HCT116 (cell line): ENCODE results near the gene SLC1A4. TPM values are rescaled to one million over a fixed set of nuclear protein-coding genes. Genes with fewer than 3 reads are reported as not detected.

Experiments used
- ATAC-seq: fragments of 200-7000 bp; cut with Tn5 transposase; 2 replicates; pipeline ENCODE4 v1.9.1; 2020; ENCODE audit warnings: mild to moderate bottlenecking, moderate library complexity
- BruUV-seq: library from RNA; stranded (reverse); fragments of 400-500 nt; replicated peaks from 2 replicates; lab custom pipeline; 2021; lab: Mats Ljungman, UMichigan
- CTCF ChIA-PET: fragments of 300-600 bp; sonication (Branson Sonifier 250); formaldehyde crosslinking; loops from one replicate; lab custom pipeline; 2021; ENCODE audit warnings: antibody characterized with exemption; lab: Charles Lee
- POLR2A ChIA-PET: fragments of 300-600, 350-600 bp; sonication (Branson Sonifier 250); formaldehyde crosslinking; loops from one replicate; lab custom pipeline; 2021; ENCODE audit warnings: antibody characterized with exemption; lab: Charles Lee
- RAD21 ChIA-PET, 2 experiments: fragments of 300-600 bp; sonication (Branson Sonifier 250); formaldehyde crosslinking; loops; one replicate each; lab custom pipeline; 2023; ENCODE audit warnings: low total read pairs in 2 of 2; ENCODE audit not compliant: uncharacterized antibody in 2 of 2, unreplicated experiment in 2 of 2, low non-redundant PET in 1 of 2; lab: Charles Lee
- DNase-seq: peaks from one replicate; pipeline ENCODE4 v3.0.0-alpha.2; 2010; ENCODE audit warnings: low read depth, low spot score
- H2AFZ ChIP-seq: fragments of 200-600 bp; shearing (Covaris generic), sonication (generic); 2 replicates; pipeline ENCODE4 v1.6.1; 2017; ENCODE audit warnings: low read depth, mixed run types, mixed read lengths, antibody characterized with exemption, low read length; ENCODE audit not compliant: poor library complexity, severe bottlenecking
- H3K27ac ChIP-seq: 2 replicates; pipeline ENCODE4 v1.5.1; 2012; ENCODE audit warnings: low read depth, low read length
- H3K27me3 ChIP-seq: fragments of 200-600 bp; sonication (generic); 2 replicates; pipeline ENCODE4 v1.6.1; 2016; ENCODE audit warnings: mixed run types, low read length, mixed read lengths; ENCODE audit not compliant: insufficient read depth
- H3K36me3 ChIP-seq, 2 experiments: fragments of 200-500 bp in 1 of 2; fragments of 200-600 bp in 1 of 2; sonication (Bioruptor generic) in 1 of 2; sonication (generic) in 1 of 2; 2 replicates each; pipeline versions ENCODE4 v1.5.1 to v1.6.1; 2014 to 2016; ENCODE audit warnings: low read length in 2 of 2, inconsistent platforms in 1 of 2, mixed read lengths in 1 of 2, mixed run types in 1 of 2; ENCODE audit not compliant: insufficient read depth in 2 of 2, control insufficient read depth in 1 of 2
- H3K4me1 ChIP-seq, 2 experiments: fragments of 200-600 bp in 1 of 2; sonication (generic) in 1 of 2; 2 replicates each; pipeline versions ENCODE4 v1.5.1 to v1.6.1; 2012 to 2017; ENCODE audit warnings: low read length in 2 of 2, inconsistent platforms in 1 of 2, mild to moderate bottlenecking in 1 of 2, mixed read lengths in 1 of 2, mixed run types in 1 of 2, moderate library complexity in 1 of 2; ENCODE audit not compliant: insufficient read depth in 2 of 2, control insufficient read depth in 1 of 2
- H3K4me2 ChIP-seq: fragments of 200-600 bp; sonication (generic); 2 replicates; pipeline ENCODE4 v1.6.1; 2017; ENCODE audit warnings: mixed run types, low read length, mixed read lengths
- H3K4me3 ChIP-seq, 2 experiments: fragments of 200-600 bp in 1 of 2; sonication (generic) in 1 of 2; replicated peaks in 1 of 2; 2 replicates each; pipeline ENCODE4 v1.5.1; 2011 to 2016; ENCODE audit warnings: low read length in 2 of 2, control low read depth in 1 of 2, low read depth in 1 of 2, mild to moderate bottlenecking in 1 of 2, mixed read lengths in 1 of 2, mixed run types in 1 of 2
- H3K79me2 ChIP-seq: fragments of 200-600 bp; sonication (generic); 2 replicates; pipeline ENCODE4 v1.6.1; 2017; ENCODE audit warnings: mild to moderate bottlenecking, mixed run types, low read length, moderate library complexity, mixed read lengths; ENCODE audit not compliant: insufficient read depth
- H3K9ac ChIP-seq: fragments of 200-600 bp; sonication (generic); 2 replicates; pipeline ENCODE4 v1.6.1; 2016; ENCODE audit warnings: low read length, mixed read lengths
- H3K9me2 ChIP-seq: fragments of 200-600 bp; sonication (generic), shearing (Covaris generic); 2 replicates; pipeline ENCODE4 v1.6.1; 2017; ENCODE audit warnings: mixed run types, mild to moderate bottlenecking, moderate library complexity; ENCODE audit not compliant: insufficient read depth
- H3K9me3 ChIP-seq, 2 experiments: fragments of 200-500 bp in 1 of 2; fragments of 200-600 bp in 1 of 2; sonication (Bioruptor generic) in 1 of 2; sonication (generic) in 1 of 2; 2 replicates each; pipeline ENCODE4 v1.6.1; 2014 to 2017; ENCODE audit warnings: low read length in 2 of 2, mixed read lengths in 2 of 2, inconsistent platforms in 1 of 2, low read depth in 1 of 2, mild to moderate bottlenecking in 1 of 2, mixed run types in 1 of 2, moderate library complexity in 1 of 2; ENCODE audit not compliant: control insufficient read depth in 1 of 2, insufficient read depth in 1 of 2
- H4K20me1 ChIP-seq: fragments of 200-600 bp; sonication (generic), shearing (Covaris generic); 2 replicates; pipeline ENCODE4 v1.6.1; 2017; ENCODE audit warnings: mixed run types, mild to moderate bottlenecking, moderate library complexity; ENCODE audit not compliant: insufficient read depth
- CBX3 ChIP-seq: IDR thresholded peaks from 2 replicates; pipeline ENCODE4 v1.6.1; 2012; ENCODE audit warnings: low read depth
- CEBPB ChIP-seq: IDR thresholded peaks from 2 replicates; pipeline ENCODE4 v1.6.1; 2012; ENCODE audit warnings: low read depth
- EGR1 ChIP-seq: IDR thresholded peaks from 2 replicates; pipeline ENCODE4 v1.6.1; 2012; ENCODE audit warnings: low read depth
- ELF1 ChIP-seq: IDR thresholded peaks from 2 replicates; pipeline ENCODE4 v1.6.1; 2012; ENCODE audit warnings: low read depth, borderline replicate concordance
- EZH2 ChIP-seq: fragments of 200-600 bp; sonication (generic); IDR thresholded peaks from 2 replicates; pipeline ENCODE4 v1.6.1; 2017; ENCODE audit warnings: antibody characterized with exemption, mixed run types
- EZH2phosphoT487 ChIP-seq: fragments of 200-600 bp; IDR thresholded peaks from 2 replicates; pipeline ENCODE4 v1.6.1; 2018; ENCODE audit warnings: antibody characterized with exemption, borderline replicate concordance
- FOSL1 ChIP-seq: IDR thresholded peaks from 2 replicates; pipeline ENCODE4 v1.6.1; 2012; ENCODE audit warnings: low read depth
- JUND ChIP-seq: IDR thresholded peaks from 2 replicates; pipeline ENCODE4 v1.6.1; 2012
- POLR2A ChIP-seq: IDR thresholded peaks from 2 replicates; pipeline ENCODE4 v1.7.0; 2011; ENCODE audit warnings: borderline replicate concordance; ENCODE audit not compliant: insufficient read depth, insufficient read length; ENCODE audit errors: extremely low read depth
- POLR2AphosphoS5 ChIP-seq: IDR thresholded peaks from 2 replicates; pipeline ENCODE4 v1.6.1; 2011; ENCODE audit warnings: mild to moderate bottlenecking, low read depth, low read length, moderate library complexity
- RAD21 ChIP-seq: IDR thresholded peaks from 2 replicates; pipeline ENCODE4 v1.6.1; 2012; ENCODE audit warnings: low read depth, mild to moderate bottlenecking
- SP1 ChIP-seq: IDR thresholded peaks from 2 replicates; pipeline ENCODE4 v1.6.1; 2012; ENCODE audit warnings: low read depth
- SRF ChIP-seq: IDR thresholded peaks from 2 replicates; pipeline ENCODE4 v1.6.1; 2012; ENCODE audit warnings: low read depth
- ZFX ChIP-seq: fragments of 450-650 bp; IDR thresholded peaks from 2 replicates; pipeline ENCODE4 v1.6.1; 2017
- ZNF274 ChIP-seq: fragments of 200-500 bp; sonication (Bioruptor generic); IDR thresholded peaks from 2 replicates; pipeline ENCODE4 v1.6.1; 2014; ENCODE audit warnings: mild to moderate bottlenecking, low read depth, low read length, inconsistent platforms
- intact Hi-C: fragments of 100-400 bp; cut with micrococcal nuclease; formaldehyde crosslinking; loops from 2 replicates; pipeline ENCODE4 v1.10.0; 2022
- total RNA-seq: library from RNA; stranded (reverse); gene quantifications from one replicate; pipeline ENCODE4 v1.2.1, GENCODE V29; 2021; ENCODE audit not compliant: unreplicated experiment
- TF ChIP-seq, protein P1 (sequence below): IDR thresholded peaks from 2 replicates; pipeline ENCODE4 v1.6.1; 2012
- TF ChIP-seq, protein P2 (sequence below): IDR thresholded peaks from 2 replicates; pipeline ENCODE4 v1.6.1; 2011; ENCODE audit warnings: mild to moderate bottlenecking, low read length, moderate library complexity; ENCODE audit not compliant: insufficient replicate concordance; ENCODE audit errors: extremely low read depth
- TF ChIP-seq, protein P3 (sequence below), 3 experiments: fragments of 200-600 bp in 1 of 3; sonication (generic) in 1 of 3; IDR thresholded peaks in 2 of 3; conservative IDR thresholded peaks in 1 of 3; 2 replicates each; pipeline ENCODE4 v1.5.1; 2012 to 2017; ENCODE audit warnings: low read depth in 2 of 3, low read length in 2 of 3, antibody characterized with exemption in 1 of 3, borderline replicate concordance in 1 of 3, control low read depth in 1 of 3, mild to moderate bottlenecking in 1 of 3, mixed read lengths in 1 of 3, mixed run types in 1 of 3, moderate library complexity in 1 of 3; ENCODE audit not compliant: insufficient read depth in 1 of 3
- TF ChIP-seq, protein P4 (sequence below): IDR thresholded peaks from 2 replicates; pipeline ENCODE4 v1.6.1; 2012; ENCODE audit warnings: low read depth

The SLC1A4 gene
- total RNA-seq, 1 experiment from 2014 or later, result 9.2 TPM

DNA sequence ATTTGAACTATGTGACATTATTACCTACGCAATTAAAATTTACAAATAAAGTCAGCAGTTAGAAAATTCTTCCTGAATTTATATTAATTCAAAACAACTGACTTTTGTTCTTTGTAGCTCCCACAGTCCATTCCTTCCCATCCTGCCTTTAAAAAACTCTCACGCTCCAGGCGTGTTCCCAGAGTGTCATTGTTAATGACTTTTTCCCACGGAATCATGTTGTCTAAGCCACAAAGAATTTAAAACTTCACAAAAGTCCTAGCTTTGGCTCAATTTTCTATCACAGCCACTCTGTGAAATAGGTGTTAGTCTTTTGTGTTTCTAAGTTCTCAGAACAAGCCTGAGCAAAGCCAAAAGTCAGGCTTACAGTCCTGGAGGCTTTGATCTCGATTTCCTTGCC lies 26.5 kb downstream of the SLC1A4 start:
- Histone ChIP-seq H3K27ac (no peak overlapping the region), H3K36me3 (no peaks in the 10 kb centered on the region), H3K27me3 (no peaks in the 10 kb centered on the region), H3K9me3 (no peaks in the 10 kb centered on the region), H3K9ac (no peak overlapping the region), H4K20me1 (no peaks in the 10 kb centered on the region), H2AFZ (no peak overlapping the region), H3K4me2 (no peak overlapping the region), H3K4me3 (no peak overlapping the region), H3K9me2 (no peaks in the 10 kb centered on the region), H3K4me1 (no peaks in the 10 kb centered on the region), H3K79me2 (no peaks in the 10 kb centered on the region)
- intact Hi-C loops, result no loop called here
- CTCF ChIA-PET, result no interaction called here
- TF ChIP-seq, protein P1, sequence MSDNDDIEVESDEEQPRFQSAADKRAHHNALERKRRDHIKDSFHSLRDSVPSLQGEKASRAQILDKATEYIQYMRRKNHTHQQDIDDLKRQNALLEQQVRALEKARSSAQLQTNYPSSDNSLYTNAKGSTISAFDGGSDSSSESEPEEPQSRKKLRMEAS, result no peak
- TF ChIP-seq POLR2A (no peak), EZH2 (no peak), EZH2phosphoT487 (no peak), CEBPB (no peak), CBX3 (no peak), RAD21 (no peak), EGR1 (no peak), ZNF274 (no peak), FOSL1 (no peak), SRF (no peak), POLR2AphosphoS5 (no peak), ELF1 (no peak), ZFX (no peak), SP1 (no peak), JUND (no peak)
- TF ChIP-seq, protein P2, sequence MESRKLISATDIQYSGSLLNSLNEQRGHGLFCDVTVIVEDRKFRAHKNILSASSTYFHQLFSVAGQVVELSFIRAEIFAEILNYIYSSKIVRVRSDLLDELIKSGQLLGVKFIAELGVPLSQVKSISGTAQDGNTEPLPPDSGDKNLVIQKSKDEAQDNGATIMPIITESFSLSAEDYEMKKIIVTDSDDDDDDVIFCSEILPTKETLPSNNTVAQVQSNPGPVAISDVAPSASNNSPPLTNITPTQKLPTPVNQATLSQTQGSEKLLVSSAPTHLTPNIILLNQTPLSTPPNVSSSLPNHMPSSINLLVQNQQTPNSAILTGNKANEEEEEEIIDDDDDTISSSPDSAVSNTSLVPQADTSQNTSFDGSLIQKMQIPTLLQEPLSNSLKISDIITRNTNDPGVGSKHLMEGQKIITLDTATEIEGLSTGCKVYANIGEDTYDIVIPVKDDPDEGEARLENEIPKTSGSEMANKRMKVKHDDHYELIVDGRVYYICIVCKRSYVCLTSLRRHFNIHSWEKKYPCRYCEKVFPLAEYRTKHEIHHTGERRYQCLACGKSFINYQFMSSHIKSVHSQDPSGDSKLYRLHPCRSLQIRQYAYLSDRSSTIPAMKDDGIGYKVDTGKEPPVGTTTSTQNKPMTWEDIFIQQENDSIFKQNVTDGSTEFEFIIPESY, result no peak
- TF ChIP-seq, protein P3, sequence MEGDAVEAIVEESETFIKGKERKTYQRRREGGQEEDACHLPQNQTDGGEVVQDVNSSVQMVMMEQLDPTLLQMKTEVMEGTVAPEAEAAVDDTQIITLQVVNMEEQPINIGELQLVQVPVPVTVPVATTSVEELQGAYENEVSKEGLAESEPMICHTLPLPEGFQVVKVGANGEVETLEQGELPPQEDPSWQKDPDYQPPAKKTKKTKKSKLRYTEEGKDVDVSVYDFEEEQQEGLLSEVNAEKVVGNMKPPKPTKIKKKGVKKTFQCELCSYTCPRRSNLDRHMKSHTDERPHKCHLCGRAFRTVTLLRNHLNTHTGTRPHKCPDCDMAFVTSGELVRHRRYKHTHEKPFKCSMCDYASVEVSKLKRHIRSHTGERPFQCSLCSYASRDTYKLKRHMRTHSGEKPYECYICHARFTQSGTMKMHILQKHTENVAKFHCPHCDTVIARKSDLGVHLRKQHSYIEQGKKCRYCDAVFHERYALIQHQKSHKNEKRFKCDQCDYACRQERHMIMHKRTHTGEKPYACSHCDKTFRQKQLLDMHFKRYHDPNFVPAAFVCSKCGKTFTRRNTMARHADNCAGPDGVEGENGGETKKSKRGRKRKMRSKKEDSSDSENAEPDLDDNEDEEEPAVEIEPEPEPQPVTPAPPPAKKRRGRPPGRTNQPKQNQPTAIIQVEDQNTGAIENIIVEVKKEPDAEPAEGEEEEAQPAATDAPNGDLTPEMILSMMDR (IDR thresholded peaks at IDR 0.05 in 2 of 3, conservative IDR thresholded peaks at IDR 0.05 in 1 of 3; ENCODE audit: borderline replicate concordance in 1 of 3, insufficient read depth in 1 of 3, low read depth in 2 of 3, low read length in 2 of 3), result no peak
- TF ChIP-seq, protein P4, sequence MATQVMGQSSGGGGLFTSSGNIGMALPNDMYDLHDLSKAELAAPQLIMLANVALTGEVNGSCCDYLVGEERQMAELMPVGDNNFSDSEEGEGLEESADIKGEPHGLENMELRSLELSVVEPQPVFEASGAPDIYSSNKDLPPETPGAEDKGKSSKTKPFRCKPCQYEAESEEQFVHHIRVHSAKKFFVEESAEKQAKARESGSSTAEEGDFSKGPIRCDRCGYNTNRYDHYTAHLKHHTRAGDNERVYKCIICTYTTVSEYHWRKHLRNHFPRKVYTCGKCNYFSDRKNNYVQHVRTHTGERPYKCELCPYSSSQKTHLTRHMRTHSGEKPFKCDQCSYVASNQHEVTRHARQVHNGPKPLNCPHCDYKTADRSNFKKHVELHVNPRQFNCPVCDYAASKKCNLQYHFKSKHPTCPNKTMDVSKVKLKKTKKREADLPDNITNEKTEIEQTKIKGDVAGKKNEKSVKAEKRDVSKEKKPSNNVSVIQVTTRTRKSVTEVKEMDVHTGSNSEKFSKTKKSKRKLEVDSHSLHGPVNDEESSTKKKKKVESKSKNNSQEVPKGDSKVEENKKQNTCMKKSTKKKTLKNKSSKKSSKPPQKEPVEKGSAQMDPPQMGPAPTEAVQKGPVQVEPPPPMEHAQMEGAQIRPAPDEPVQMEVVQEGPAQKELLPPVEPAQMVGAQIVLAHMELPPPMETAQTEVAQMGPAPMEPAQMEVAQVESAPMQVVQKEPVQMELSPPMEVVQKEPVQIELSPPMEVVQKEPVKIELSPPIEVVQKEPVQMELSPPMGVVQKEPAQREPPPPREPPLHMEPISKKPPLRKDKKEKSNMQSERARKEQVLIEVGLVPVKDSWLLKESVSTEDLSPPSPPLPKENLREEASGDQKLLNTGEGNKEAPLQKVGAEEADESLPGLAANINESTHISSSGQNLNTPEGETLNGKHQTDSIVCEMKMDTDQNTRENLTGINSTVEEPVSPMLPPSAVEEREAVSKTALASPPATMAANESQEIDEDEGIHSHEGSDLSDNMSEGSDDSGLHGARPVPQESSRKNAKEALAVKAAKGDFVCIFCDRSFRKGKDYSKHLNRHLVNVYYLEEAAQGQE, result no peak
- POLR2A ChIA-PET, result no interaction called here
- RAD21 ChIA-PET, result no interaction called here
- no peak for ATAC-seq
- no TSS peak for BruUV-seq
- no peak for DNase-seq
